ENCODE data around the gene KLF14.
A peak's percentile ranks its signal among the peaks of the same experiment; 100 is the strongest.

KLF14 gene

GRCh38 chr7:130741331-130741995, 7.5 kb upstream of the KLF14 start:
- Histone ChIP-seq H3K4me3 (replicated peaks; ENCODE audit: low read depth, low read length) (no peak overlapping the region), H3K27me3 (replicated peaks; ENCODE audit: control insufficient read depth, insufficient read depth, low read length) (no peaks in the 10 kb centered on the region; the same call in none of the 2 replicates), H3K36me3 (ENCODE audit: control insufficient read depth, insufficient read depth, low read length) (no peaks in the 10 kb centered on the region)
- DNase-seq (ENCODE audit: extremely low read depth, insufficient read length) = peak; percentile 32
- TF ChIP-seq, protein P1, sequence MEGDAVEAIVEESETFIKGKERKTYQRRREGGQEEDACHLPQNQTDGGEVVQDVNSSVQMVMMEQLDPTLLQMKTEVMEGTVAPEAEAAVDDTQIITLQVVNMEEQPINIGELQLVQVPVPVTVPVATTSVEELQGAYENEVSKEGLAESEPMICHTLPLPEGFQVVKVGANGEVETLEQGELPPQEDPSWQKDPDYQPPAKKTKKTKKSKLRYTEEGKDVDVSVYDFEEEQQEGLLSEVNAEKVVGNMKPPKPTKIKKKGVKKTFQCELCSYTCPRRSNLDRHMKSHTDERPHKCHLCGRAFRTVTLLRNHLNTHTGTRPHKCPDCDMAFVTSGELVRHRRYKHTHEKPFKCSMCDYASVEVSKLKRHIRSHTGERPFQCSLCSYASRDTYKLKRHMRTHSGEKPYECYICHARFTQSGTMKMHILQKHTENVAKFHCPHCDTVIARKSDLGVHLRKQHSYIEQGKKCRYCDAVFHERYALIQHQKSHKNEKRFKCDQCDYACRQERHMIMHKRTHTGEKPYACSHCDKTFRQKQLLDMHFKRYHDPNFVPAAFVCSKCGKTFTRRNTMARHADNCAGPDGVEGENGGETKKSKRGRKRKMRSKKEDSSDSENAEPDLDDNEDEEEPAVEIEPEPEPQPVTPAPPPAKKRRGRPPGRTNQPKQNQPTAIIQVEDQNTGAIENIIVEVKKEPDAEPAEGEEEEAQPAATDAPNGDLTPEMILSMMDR (IDR thresholded peaks at IDR 0.05; ENCODE audit: insufficient read depth, low read length, poor library complexity, severe bottlenecking) = no peak

DNA sequence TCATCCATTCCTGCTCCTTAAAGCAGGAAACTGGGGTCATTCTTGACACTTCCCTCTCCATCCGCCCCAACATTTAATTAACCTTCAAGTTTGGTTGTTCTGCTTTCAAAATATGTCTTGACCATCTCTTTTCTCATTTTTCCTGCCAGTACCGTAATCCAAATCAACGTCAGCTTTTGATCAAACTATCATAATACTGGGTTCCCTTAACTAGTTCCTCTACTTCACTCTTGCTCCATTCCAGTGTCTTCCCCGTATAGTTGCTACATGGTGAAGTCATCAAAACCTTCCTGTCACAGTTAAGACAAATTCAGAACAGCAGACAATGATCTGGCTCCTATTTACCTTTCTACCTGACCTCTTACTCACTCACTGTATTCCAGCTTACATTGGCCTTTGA, 6.6 kb upstream of the KLF14 start:
- DNase-seq (ENCODE audit: extremely low read depth, insufficient read length) = no peak
- Histone ChIP-seq H3K36me3 (ENCODE audit: control insufficient read depth, insufficient read depth, low read length) (no peaks in the 10 kb centered on the region), H3K4me3 (replicated peaks; ENCODE audit: low read depth, low read length) (no peak overlapping the region), H3K27me3 (replicated peaks; ENCODE audit: control insufficient read depth, insufficient read depth, low read length) (no peaks in the 10 kb centered on the region; the same call in none of the 2 replicates)
- TF ChIP-seq, protein P1 (IDR thresholded peaks at IDR 0.05; ENCODE audit: insufficient read depth, low read length, poor library complexity, severe bottlenecking) = no peak

DNA sequence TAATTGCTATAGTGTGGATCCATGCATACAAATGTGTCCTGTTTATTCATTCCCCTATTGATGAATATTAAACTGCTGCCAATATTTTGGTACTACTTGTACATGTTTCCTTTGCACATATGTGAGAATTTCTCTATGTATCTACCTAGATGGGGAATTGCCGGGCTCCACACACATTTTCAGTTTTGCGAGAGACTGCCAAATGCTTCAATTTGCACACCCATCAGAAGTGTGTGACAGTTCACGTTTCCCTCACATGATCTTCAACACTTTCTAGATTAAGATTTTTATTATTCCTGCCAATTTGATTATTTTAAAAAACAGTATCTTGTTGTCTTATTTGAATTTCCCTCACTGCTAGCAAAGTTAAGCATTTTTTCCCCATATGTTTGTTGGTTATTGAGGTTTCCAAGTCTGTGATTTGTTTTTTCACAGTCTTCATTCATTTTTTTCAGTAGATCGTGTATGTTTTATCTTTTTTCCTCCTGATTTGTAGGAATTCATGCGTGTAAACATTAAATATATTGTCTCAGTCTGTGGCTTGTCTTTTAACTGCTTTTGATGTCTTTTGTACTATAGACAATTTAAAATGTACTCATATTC, 2.4 kb upstream of the KLF14 start:
- Histone ChIP-seq H3K27me3 (replicated peaks; ENCODE audit: control insufficient read depth, insufficient read depth, low read length) (no peaks in the 10 kb centered on the region; the same call in none of the 2 replicates), H3K4me3 (replicated peaks; ENCODE audit: low read depth, low read length) (no peak overlapping the region), H3K36me3 (ENCODE audit: control insufficient read depth, insufficient read depth, low read length) (no peaks in the 10 kb centered on the region)
- no peak for DNase-seq (ENCODE audit: extremely low read depth, insufficient read length)
- TF ChIP-seq, protein P1 (IDR thresholded peaks at IDR 0.05; ENCODE audit: insufficient read depth, low read length, poor library complexity, severe bottlenecking) = no peak

- H3K36me3 ChIP-seq (ENCODE audit: control insufficient read depth, insufficient read depth, low read length) = no peaks in the 10 kb centered on the region
- DNase-seq (ENCODE audit: extremely low read depth, insufficient read length) = no peak
- no peaks in the 10 kb centered on the region; the same call in 1 of the 2 replicates for H3K27me3 ChIP-seq (replicated peaks; ENCODE audit: control insufficient read depth, insufficient read depth, low read length)
- TF ChIP-seq, protein P1 (IDR thresholded peaks at IDR 0.05; ENCODE audit: insufficient read depth, low read length, poor library complexity, severe bottlenecking) = no peak
- peak overlapping the region; percentile 59 for H3K4me3 ChIP-seq (replicated peaks; ENCODE audit: low read depth, low read length)
Observed at GRCh38 chr7:130734815-130735716, 1.1 kb upstream of the KLF14 start.

DNA sequence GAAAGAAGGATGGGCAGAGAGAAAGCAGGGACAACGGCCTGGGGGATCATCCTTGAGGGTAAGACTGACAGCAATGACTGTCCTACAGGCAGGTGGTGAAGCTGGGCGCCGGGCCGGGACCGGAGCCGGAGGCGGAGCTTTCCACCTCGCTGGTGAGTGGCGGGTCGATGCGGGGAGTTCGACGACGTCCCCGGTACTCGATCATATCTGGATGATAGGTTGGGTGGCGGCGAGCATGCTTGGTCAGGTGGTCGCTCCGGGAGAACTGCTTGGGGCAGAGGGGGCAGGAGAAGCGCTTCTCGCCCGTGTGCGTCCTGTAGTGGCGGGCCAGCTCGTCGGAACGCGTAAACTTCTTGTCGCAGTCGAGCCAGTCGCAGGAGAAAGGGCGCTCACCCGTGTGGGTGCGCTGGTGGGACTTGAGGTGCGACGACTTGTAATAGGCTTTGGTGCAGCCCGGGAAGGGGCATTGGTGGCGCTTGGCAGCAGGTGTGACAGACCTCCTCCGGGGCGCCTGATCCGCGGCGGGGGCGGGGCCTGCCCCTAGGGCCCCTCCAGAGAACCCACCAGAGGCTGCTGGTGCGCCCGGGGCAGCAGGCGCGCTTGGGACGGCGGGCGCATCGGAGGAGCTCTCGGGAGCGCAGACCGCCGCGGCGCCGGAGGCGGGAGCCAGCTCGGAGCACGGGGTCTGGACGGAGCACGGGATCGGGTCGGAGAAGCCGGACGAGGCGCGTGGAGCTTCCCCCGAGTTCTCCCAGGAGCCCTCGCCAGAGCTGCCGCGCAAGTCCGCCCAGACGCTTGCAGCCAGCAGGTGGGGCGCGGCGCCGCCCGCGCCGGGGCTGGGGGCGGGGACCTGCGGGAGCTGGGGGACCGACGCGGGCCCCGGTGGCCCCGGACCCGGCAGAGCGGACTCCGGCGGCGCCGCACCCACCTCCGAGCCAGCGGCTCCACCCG, 752 bp downstream of the KLF14 start:
- DNase-seq (ENCODE audit: extremely low read depth, insufficient read length) = peak; percentile 54
- Histone ChIP-seq H3K27me3 (replicated peaks; ENCODE audit: control insufficient read depth, insufficient read depth, low read length) (no peaks in the 10 kb centered on the region; the same call in 1 of the 2 replicates), H3K4me3 (replicated peaks; ENCODE audit: low read depth, low read length) (peak overlapping the region; percentile 59), H3K36me3 (ENCODE audit: control insufficient read depth, insufficient read depth, low read length) (no peaks in the 10 kb centered on the region)
- TF ChIP-seq, protein P1 (IDR thresholded peaks at IDR 0.05; ENCODE audit: insufficient read depth, low read length, poor library complexity, severe bottlenecking) = no peak

Data from GM06990 (cell line).